ENCODE measurements around the gene IDUA.

IDUA gene

DNA sequence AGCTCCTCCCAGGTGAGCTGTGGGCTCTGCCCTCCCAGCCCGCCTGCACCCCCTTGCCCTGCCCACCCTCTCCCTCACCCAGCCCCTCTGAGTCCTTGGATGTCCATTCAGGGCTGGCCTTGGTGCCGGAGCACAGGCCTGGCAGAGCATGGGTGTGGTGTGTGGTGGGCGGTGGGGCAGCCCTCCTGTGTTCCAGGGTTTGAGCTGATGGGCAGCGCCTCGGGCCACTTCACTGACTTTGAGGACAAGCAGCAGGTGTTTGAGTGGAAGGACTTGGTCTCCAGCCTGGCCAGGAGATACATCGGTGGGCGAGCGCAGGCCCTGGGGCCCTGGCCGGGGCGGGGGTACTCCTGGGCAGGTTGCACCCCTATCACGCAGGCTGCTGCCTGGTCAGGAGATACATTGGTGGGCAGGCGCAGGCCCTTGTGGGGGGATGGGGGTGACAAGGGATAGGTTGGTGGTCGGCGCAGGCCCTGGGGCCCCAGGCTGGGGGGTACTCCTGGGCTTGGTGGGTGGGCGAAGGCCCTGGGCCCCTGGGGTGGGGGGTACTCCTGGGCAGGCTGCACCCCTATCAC lies 13.9 kb downstream of the IDUA start:
- DNase-seq (ENCODE audit: low spot score): no peak

DNA sequence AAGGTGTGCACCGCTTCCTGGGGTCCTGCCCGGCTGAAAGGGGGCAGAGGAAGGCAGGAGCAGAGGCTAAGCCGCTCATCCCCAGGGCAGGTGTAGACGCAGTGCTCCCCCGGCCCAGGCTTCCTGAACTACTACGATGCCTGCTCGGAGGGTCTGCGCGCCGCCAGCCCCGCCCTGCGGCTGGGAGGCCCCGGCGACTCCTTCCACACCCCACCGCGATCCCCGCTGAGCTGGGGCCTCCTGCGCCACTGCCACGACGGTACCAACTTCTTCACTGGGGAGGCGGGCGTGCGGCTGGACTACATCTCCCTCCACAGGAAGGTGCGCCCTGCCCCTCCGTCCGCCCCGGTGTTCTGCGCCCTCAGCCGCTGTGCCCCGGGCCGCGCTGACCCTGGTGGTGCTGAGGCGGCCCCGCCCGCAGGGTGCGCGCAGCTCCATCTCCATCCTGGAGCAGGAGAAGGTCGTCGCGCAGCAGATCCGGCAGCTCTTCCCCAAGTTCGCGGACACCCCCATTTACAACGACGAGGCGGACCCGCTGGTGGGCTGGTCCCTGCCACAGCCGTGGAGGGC lies 14.8 kb downstream of the IDUA start:
- no peak for DNase-seq (ENCODE audit: low spot score)

DNA sequence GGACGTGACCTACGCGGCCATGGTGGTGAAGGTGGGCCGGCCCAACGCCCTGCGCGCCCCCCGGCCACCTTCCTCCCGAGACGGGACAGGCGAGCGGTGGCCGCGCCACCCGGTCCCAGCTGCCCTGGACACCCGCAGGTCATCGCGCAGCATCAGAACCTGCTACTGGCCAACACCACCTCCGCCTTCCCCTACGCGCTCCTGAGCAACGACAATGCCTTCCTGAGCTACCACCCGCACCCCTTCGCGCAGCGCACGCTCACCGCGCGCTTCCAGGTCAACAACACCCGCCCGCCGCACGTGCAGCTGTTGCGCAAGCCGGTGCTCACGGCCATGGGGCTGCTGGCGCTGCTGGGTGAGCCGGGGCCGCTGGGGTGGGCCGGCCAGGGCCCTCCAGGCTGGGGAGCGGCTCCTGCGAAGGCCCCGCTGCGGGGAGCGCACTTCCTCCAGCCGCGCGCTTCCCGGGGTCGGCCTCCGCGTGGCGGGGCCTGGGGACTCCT lies 15.3 kb downstream of the IDUA start:
- no peak for DNase-seq (ENCODE audit: low spot score)

DNA sequence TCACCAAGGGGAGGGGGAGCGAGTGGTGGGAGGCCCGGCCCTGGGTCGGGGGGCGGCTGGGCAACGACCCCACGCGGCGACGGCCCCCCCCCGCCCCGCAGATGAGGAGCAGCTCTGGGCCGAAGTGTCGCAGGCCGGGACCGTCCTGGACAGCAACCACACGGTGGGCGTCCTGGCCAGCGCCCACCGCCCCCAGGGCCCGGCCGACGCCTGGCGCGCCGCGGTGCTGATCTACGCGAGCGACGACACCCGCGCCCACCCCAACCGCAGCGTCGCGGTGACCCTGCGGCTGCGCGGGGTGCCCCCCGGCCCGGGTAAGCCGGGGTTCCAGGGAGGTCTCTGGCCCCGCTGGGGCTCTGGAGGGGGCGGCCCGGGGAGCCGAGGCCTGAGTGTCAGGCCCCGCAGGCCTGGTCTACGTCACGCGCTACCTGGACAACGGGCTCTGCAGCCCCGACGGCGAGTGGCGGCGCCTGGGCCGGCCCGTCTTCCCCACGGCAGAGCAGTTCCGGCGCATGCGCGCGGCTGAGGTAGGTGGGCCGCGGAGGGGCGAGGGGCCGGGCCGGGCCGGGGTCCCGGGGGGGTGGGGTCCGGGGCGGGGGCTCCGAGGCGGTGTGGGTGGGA lies 15.9 kb downstream of the IDUA start:
- DNase-seq (ENCODE audit: low spot score): no peak

DNA sequence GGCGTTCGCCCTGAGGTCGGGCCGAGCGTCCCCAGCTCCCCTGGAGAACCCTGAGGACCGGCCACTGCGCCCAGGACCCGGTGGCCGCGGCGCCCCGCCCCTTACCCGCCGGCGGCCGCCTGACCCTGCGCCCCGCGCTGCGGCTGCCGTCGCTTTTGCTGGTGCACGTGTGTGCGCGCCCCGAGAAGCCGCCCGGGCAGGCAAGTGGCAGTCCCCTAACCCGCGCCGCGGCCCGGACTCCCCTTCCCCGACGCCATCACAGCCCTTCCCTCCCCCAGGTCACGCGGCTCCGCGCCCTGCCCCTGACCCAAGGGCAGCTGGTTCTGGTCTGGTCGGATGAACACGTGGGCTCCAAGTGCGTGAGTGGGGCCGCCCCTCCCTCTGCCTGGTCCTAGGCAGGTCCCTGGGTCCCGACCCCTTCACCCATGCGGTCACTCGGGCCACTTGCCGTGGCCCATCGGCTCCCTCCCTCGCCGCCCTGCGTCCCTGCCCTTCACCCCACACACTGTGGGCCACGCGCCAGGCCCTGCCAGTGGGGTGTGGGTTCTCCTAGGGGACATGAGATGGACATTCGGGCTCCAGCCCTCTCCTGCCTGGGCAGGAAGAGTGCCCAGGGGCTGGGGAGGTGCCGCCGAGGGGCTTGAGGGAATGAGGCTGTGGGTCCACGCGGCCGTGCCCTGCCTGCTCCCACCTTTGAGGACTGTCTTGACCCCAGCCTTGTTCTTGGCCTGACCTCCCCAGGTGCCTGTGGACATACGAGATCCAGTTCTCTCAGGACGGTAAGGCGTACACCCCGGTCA lies 16.6 kb downstream of the IDUA start:
- DNase-seq (ENCODE audit: low spot score): no peak

DNA sequence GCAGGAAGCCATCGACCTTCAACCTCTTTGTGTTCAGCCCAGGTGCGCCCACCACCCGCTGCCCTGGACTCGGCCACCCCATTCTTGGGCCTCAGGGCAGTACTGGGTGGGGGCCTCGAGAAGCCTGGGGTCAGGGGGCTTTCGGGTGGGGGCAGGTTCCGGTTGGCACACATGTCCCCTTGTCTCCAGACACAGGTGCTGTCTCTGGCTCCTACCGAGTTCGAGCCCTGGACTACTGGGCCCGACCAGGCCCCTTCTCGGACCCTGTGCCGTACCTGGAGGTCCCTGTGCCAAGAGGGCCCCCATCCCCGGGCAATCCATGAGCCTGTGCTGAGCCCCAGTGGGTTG lies 17.2 kb downstream of the IDUA start:
- DNase-seq (ENCODE audit: low spot score): no peak

DNA sequence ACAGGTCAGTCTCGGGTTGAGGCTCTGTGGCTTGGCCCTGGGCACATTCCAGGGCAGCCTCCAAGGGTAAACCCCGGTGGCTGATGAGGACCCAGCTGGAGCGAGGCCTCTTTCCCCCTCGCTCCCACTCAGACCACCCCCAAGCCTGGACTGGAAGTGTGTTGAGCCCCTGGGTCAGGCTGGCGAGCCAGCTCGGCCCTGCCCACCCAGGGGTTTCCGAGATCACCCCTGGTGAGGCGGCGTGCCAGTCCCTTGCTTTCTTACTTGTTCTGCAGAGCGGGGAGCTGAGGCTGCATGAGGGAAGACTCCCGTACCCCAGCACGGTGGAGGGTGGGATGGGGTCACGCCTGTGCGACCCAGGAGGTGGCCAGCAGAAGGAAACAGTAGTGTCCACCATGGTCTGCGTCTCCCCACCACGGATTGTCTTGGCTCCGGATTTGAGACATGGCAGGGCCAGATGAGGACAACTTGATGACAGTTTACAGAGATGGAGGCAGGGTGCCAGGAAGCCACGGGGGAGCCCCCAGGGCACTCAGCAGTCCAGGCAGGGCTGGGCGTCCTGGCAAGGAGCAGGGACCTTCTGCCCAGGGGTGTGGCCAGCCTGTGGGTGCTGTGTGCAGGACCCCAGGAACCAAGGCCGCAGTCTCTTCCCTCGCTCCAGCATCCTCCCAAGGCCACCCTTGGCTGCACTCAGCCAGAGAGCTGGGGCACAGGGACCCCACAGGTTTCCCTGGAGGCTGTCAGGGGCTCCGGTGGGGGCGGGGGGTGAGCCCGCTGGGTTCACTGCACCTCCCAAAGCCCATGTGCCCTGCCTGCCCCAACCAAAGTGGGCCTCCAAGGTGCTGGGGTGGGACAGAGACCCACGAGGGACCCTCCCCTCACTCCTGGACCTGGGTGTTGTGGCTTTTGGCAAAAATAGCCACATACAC lies 18.0 kb downstream of the IDUA start:
- no peak for DNase-seq (ENCODE audit: low spot score)

DNA sequence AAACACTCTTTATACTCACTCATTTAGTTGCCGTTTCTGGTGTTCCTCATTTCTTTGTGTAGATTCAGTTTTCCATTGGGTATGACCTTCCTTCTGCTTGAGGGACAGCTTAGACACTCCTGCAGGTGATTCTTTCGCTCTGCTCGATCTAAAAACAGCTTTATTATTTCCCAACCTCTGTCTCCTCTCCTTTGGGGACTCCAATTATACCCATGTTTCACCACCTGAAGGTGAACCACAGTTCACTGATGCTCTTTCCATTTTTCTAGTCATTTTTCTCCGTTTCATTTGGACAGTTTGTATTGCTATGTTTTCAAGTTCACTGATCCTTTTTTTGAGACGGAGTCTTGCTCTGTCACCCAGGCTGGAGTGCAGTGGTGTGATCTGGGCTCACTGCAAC lies 20.0 kb downstream of the IDUA start:
- no peak for DNase-seq (ENCODE audit: low spot score)

DNA sequence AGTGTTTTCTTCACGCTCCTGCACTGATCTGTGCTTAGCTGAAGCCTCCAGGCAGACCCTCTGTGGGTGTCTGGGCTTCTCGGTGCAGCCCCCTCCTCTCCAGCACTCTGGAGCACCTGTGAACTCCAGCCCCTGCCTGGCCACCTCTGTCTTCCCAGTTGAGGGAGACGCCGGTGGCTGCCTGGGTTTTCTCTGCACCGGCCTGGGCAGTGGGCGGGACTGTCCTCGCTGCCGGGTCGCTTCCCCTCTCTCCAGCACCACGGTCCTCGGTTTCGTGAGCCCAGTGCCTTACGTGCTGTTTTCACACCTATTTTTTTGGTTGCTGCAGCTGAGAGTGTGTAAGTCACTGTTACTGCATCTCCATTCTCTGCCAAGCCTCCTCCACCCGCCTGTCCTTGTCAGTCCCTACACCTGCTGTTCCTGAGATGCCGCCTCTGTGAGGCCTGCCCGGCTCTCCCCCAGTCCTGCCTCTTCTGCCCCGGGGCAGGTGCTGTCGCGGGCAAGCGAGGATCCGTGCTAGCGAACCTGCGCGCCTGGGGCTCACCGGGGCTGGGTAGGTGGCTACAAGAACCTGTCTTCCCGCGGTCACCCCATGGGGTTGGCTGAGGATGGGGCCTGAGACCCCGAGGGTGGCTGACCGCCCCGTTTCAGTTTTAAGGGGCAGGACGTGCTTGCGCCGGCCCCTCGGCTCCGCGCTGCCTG lies 22.1 kb downstream of the IDUA start:
- DNase-seq (ENCODE audit: low spot score): no peak

DNA sequence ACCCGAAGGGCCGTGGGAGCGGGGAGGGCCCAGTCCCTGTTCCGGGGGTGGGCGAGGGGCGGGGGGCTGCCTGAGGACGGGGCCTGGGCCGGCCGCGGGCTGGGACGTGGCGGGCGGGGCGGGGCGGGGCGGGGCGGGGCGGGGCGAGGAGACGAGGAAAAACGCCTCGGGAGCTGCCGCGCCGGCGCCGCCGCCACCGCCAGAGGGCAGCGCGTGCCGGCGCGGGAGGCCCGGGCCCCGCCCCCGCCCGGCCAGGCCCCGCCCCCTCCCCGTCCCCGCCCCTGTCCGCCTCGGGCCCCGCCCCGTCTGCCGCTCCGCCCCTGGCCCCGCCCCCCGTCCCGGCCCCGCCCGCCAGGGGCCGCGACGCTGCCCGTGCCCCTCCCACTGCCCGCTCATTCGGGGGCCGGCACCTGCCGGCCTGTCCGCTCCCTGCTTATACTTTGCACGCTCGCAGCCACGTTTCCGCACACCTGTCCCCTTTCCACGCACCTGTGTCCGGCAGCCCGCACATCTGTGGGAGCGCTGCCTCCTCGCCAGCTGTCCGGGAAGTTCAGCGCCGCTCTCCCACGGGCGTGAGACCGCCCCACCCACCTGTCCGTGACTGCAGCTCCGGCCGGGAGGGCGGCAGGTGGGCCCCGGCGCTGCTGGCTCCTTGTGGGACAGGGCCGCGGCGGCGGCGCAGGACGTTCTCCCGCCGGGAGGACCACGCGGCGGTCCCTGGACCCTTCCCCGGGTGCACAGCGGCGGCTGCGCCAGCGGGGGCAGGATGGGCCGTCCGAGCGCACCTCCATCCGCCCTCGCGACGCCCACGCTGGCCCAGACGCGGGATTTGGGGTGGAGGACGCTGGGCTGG lies 22.9 kb downstream of the IDUA start:
- DNase-seq (ENCODE audit: low spot score): peak; percentile 70

DNA sequence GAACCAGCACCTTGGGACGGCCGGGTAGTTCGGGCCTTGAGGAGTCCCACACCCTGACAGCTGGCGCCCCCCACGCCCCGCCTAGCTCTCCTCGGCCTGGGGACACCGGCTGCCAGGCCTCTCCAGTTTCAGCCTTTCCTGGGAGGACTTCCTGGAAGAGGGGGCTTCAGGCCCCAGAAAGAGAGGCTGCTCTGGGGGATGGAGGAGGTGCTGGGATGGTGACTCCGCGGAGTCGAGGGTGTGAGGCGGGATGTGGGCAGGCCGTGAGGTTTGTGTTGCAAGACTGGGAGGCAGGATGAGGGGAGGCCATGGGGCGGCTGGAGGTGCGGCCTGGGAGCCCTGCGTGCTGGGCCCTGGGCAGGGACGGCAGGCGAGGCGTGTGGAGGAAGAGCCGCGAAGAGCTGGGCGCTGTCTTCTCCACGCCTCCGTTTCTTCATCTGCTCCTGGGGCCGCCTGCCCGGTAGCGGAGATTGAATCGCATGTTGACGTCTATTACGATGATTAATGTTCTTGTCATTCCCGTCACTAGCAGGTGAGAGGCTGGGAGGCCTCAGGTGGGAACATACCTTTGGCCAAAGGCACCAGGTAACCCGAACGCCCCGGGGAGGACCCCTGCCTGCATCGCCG lies 23.7 kb downstream of the IDUA start:
- DNase-seq (ENCODE audit: low spot score): peak; percentile 74

DNA sequence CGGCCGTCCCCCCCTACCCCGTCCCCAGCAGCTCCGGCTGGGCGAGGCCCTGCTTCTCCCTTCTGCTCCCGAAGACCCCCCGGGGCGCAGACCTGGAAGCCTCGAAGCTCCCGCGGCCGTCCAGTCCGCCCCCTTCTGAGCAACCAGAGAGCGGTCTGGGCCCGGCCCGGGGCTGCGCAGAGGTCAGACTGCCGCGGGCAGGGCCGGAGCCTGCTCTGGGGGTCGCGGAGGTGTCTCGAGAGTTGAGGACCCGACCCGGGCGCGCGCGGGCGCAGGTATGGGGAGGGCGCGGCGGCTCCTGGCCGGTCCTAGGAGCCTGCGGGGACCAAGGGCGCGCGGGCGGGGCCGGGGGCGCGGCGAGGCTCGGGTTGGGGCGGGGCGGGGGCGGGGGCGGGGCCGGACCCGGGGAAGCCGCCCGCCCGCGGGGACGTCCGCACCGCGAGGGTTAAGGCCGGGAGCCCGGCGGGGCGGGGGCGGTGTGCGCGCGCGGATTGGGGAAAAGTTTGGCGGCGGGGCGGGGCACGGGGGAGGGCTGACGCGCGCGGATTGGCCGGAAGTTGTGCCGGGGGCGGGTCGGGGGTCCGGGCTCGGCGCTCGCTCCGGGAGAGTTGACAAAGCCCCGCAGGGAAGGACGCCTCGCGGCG lies 24.3 kb downstream of the IDUA start, which contains the start of gene FGFRL1:
FGFRL1 (plus strand) TSS at position 605 of the 644 bp plus-strand sequence. CDS start 860 bp downstream, outside the sequence.
- DNase-seq (ENCODE audit: low spot score): peak; percentile 83

DNA sequence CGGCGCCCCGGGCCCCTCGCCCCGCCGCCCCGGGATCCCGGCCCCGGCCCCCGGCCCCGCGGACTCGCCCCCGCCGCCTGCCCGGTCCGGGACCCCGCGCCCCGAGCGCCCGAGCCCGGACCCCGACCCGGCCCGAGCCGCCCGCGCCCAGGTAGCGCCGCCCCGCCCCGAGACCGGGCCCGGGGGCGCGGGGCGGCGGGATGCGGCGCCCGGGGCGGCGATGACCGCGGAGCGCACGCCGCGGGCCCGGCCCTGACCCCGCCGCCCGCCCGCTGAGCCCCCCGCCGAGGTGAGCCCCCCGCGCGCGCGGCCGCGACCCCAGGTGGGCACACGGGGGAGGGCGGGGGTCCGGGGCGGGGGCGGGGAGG lies 24.8 kb downstream of the IDUA start:
- no peak for DNase-seq (ENCODE audit: low spot score)

DNA sequence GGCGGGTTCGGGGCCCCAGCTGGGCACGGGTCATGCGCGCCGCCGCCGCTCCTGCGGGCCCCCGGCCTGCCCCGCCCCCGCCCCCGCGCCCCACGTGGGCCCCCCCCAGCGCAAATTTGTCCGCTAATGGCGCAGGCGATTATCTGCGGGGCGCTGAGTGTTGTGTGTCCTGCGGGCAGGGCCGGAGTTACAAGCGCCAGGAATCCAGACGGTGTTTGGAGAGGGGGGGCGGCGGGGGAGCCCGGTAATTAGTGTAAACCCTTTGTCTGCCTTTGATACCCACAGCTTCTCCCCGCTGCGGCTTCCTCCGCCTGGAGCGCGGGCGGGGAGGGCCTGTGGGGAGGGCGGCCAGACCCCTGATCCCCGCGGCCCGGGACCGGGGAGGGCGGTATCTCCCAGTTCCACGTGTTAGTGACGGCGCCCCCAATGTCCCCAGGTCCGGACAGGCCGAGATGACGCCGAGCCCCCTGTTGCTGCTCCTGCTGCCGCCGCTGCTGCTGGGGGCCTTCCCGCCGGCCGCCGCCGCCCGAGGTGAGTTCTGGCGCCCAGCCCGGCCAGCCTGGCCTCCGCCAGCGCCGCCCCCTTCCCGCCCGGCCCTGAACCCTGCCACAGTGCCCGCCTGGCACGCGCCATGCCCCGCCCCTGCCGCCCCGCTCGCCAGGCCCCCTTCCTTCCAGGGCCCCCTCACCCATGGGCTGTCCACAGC lies 25.3 kb downstream of the IDUA start:
- peak; percentile 75 for DNase-seq (ENCODE audit: low spot score)

DNA sequence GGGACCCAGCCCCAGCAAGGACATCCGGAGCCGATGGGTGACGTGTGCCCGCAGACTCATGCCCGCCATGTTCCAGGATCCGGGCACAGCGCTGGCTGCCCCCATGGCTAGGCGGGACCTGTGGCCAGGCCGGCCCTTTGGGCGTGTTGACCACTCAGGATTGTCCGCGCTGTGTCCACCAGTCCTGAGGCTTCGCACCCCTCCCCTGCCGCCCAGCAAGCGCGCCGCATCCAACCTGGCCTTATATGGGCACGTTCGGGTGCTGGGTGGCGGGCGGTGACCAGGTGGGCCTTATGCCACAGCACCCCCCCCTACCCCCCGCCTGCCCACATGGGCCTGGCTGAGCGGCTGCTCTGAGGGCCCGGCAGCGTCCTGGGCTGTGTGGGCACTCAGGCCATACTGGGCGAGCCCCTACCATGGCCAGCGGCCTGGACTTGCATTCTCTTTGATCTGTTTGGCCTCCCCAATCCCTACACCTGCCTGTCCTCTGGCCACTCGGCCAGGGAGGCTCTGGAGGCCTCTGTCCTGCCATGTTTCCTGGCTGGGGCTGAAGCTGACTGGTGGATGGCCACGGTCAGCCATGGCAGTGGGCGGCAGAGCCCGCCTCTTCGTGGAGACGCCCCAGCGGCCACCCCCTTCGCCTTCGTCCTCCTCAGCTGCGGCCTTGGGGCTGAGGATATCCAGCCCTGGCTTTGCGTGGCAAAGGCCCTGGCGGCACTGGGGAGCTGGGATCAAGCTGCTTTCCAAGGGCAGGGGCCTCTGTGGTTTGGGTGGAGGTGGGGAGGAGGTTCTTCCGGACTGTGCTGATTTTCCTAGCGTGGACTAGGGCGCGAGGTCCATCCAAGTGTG lies 26.6 kb downstream of the IDUA start:
- DNase-seq (ENCODE audit: low spot score): no peak

DNA sequence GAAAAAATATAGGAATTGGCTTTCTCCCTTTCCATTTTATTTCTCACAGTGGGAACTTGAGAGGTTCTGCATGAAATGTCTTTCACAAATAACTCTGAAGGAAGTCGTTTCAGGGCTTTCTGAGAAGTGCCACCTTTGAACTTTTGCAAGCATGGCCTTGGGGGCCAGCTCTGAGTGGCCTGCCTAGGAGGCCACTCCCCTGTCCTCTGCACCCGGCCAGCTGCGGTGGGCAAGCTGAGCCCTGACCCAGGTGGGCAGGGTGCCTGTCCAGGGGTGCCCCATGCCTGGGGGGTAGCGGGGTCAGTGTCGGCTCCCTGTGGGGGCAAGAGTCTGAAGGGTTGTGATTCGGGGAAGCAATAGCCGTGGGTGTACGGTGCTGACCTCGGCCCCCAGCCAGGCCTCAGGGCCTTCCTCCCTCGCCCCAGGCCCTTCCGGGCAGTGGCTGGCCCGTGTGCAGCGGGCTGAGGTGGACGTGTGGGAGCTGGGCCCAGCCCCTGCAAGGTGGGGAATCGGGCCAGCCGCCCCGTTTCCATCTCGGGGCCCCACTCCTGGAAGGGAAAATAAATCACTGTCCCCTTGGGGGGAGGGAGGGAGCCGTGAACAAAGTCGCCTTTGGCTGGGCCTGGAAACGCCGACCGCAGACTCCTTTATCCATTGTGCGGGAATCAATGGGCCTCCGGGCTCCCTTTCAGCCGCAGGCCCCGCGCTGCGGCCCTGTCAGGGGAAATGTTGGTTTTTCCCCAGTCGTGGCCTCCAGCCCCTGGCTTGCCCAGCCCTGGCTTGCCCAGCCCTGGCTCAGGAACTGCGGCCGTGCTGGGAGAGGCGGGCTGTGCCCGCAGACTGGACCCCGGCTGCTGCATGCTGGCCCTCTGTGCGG lies 27.7 kb downstream of the IDUA start:
- DNase-seq (ENCODE audit: low spot score): no peak

DNA sequence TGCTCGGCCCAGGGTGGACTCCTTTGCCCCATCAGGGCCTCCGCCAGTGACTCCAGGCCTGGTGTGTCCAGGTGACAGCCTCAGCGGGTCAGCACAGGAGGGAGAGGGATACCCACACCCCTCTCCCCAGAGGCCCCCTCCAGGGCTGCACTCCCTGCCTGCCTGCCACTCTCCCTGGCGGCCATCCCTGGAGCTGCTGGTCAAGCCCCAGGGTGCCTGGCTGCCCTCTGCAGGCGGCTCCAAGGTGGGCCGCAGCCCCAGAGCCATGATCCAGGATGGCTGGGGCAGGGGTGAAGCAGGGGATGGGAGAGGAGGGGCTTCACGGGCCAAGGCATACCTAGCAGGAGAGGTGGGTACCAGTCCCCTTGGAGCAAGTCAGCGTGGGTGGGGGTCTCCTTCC lies 28.3 kb downstream of the IDUA start:
- no peak for DNase-seq (ENCODE audit: low spot score)

All from SW480 (cell line).